ENCODE measurements around the gene KCTD21.
A peak's percentile ranks its signal among the peaks of the same experiment; 100 is the strongest.

KCTD21 gene

DNA sequence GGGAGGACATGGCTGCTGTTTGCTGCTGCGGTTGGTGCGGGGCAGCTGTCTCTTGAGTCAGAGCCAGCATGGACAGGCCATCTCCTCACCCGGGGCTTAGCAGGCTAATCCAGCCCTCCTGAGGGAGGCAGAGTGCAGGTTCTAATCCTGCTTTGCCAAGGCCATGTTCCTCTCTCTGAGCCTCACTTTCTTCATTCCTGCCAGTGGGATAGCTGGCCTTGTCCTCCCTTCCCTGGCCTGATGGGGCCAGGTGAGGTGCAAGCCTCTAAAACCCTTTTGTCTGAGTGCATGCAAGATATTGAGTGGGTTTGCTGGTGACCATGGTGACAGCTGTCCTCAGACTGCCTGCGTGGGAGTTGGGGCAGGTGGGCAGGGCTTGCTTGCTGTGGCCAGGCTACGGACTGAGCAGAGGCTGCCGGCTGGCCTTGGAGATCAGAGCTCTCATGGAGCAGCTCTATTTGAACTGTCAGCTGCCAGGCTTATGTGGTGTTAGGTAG is 3.8 kb upstream of the KCTD21 start:
- Histone ChIP-seq H3K9me3 (ENCODE audit: insufficient read depth, low read depth, low read length) (no peaks in the 10 kb centered on the region), H3K36me3 (ENCODE audit: insufficient read depth, low read length) (no peaks in the 10 kb centered on the region), H3K27me3 (ENCODE audit: insufficient read depth, low read length, poor library complexity, severe bottlenecking) (no peaks in the 10 kb centered on the region), H2AFZ (ENCODE audit: low read length) (no peak overlapping the region), H3F3A (ENCODE audit: low read depth) (no peaks in the 10 kb centered on the region), H3K4me3 (ENCODE audit: low read length, poor library complexity, severe bottlenecking) (no peak overlapping the region), H3K4me1 (ENCODE audit: insufficient read depth, low read length, poor library complexity, severe bottlenecking) (peaks cover 51% of the 10 kb centered on the region), H4K20me1 (ENCODE audit: insufficient read depth, low read length, poor library complexity, severe bottlenecking) (no peaks in the 10 kb centered on the region), H3K4me2 (ENCODE audit: low read depth, low read length, poor library complexity, severe bottlenecking) (peak overlapping the region; percentile 28), H3K79me2 (ENCODE audit: insufficient read depth, low read length) (peaks cover 18% of the 10 kb centered on the region; the same call in 1 of the 2 replicates), H3K9me2 (replicated peaks; ENCODE audit: low read depth, low read length) (no peaks in the 10 kb centered on the region), H3K9ac (ENCODE audit: low read depth, low read length, poor library complexity, severe bottlenecking) (no peak overlapping the region)
- TF ChIP-seq, protein P1, sequence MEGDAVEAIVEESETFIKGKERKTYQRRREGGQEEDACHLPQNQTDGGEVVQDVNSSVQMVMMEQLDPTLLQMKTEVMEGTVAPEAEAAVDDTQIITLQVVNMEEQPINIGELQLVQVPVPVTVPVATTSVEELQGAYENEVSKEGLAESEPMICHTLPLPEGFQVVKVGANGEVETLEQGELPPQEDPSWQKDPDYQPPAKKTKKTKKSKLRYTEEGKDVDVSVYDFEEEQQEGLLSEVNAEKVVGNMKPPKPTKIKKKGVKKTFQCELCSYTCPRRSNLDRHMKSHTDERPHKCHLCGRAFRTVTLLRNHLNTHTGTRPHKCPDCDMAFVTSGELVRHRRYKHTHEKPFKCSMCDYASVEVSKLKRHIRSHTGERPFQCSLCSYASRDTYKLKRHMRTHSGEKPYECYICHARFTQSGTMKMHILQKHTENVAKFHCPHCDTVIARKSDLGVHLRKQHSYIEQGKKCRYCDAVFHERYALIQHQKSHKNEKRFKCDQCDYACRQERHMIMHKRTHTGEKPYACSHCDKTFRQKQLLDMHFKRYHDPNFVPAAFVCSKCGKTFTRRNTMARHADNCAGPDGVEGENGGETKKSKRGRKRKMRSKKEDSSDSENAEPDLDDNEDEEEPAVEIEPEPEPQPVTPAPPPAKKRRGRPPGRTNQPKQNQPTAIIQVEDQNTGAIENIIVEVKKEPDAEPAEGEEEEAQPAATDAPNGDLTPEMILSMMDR (conservative IDR thresholded peaks at IDR 0.05; ENCODE audit: low read length): no peak
- TF ChIP-seq EZH2phosphoT487 (IDR thresholded peaks at IDR 0.05; ENCODE audit: borderline replicate concordance): no peak

DNA sequence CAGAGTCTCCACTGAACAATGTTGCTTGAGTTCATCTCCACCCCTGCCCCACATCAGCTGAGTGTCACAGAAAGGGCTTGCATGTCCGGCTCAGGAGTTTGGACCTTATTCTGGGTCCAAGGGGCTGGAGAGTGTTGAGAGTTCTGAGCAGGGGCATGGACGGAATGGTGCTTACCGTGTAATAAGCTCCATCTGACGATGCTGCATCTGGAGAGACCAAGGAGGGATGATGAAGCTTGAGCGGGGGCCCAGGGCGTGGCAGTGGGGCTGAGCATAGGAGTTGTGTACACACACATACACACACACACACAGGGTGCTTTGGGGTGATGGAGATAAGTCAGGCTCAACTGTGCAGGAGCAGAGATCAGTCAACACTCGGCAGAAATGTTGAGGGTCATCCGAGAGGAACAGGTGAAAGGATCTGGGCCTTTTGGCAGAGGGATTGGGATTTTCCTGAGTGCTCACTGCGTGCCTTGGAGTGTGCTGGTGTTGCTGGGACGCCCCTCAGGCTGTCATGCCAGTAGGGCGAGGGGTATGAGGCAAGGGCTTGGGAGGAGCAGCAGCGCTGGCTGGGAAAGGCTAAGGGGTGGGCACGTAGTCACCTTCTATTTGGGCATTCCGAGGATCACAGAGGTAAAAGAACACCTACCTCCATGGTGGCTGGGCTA is 2.6 kb upstream of the KCTD21 start:
- Histone ChIP-seq H3K27me3 (ENCODE audit: insufficient read depth, low read length, poor library complexity, severe bottlenecking) (no peaks in the 10 kb centered on the region), H3K4me1 (ENCODE audit: insufficient read depth, low read length, poor library complexity, severe bottlenecking) (peaks cover 53% of the 10 kb centered on the region), H3K4me2 (ENCODE audit: low read depth, low read length, poor library complexity, severe bottlenecking) (peak overlapping the region; percentile 92), H3K9ac (ENCODE audit: low read depth, low read length, poor library complexity, severe bottlenecking) (no peak overlapping the region), H3K9me3 (ENCODE audit: insufficient read depth, low read depth, low read length) (no peaks in the 10 kb centered on the region), H2AFZ (ENCODE audit: low read length) (no peak overlapping the region), H4K20me1 (ENCODE audit: insufficient read depth, low read length, poor library complexity, severe bottlenecking) (no peaks in the 10 kb centered on the region), H3K9me2 (replicated peaks; ENCODE audit: low read depth, low read length) (no peaks in the 10 kb centered on the region), H3K79me2 (ENCODE audit: insufficient read depth, low read length) (peaks cover 18% of the 10 kb centered on the region; the same call in 1 of the 2 replicates), H3K36me3 (ENCODE audit: insufficient read depth, low read length) (no peaks in the 10 kb centered on the region), H3F3A (ENCODE audit: low read depth) (no peaks in the 10 kb centered on the region), H3K4me3 (ENCODE audit: low read length, poor library complexity, severe bottlenecking) (no peak overlapping the region)
- TF ChIP-seq, protein P1 (conservative IDR thresholded peaks at IDR 0.05; ENCODE audit: low read length): no peak

DNA sequence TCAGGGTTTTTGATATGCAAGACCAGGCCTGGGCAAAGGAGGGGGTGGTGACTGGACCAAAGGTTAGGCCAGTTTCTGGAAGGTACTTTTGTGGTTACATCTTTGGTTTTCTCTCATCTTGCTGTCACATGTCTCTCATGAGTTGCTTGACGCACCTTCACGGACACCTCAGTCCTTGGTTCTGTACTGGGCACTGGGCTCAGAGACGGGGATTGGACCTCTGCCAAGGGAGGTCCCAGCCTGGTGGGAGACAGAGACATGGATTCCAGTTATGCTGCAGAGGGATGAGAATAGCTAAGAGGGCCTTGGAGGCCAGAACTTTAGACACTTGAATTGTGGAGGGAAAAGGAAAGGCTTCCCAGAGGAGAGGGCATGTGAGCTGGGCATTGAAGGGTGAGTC is 1.9 kb upstream of the KCTD21 start:
- Histone ChIP-seq H2AFZ (ENCODE audit: low read length) (no peak overlapping the region), H3F3A (ENCODE audit: low read depth) (no peaks in the 10 kb centered on the region), H3K27me3 (ENCODE audit: insufficient read depth, low read length, poor library complexity, severe bottlenecking) (no peaks in the 10 kb centered on the region), H3K9me3 (ENCODE audit: insufficient read depth, low read depth, low read length) (no peaks in the 10 kb centered on the region), H3K9ac (ENCODE audit: low read depth, low read length, poor library complexity, severe bottlenecking) (peak overlapping the region; percentile 75), H3K79me2 (ENCODE audit: insufficient read depth, low read length) (peaks cover 18% of the 10 kb centered on the region; the same call in 1 of the 2 replicates), H3K4me1 (ENCODE audit: insufficient read depth, low read length, poor library complexity, severe bottlenecking) (peaks cover 53% of the 10 kb centered on the region), H3K9me2 (replicated peaks; ENCODE audit: low read depth, low read length) (no peaks in the 10 kb centered on the region), H3K36me3 (ENCODE audit: insufficient read depth, low read length) (no peaks in the 10 kb centered on the region), H4K20me1 (ENCODE audit: insufficient read depth, low read length, poor library complexity, severe bottlenecking) (no peaks in the 10 kb centered on the region), H3K4me3 (ENCODE audit: low read length, poor library complexity, severe bottlenecking) (peak overlapping the region; percentile 87), H3K4me2 (ENCODE audit: low read depth, low read length, poor library complexity, severe bottlenecking) (peak overlapping the region; percentile 92)
- TF ChIP-seq EZH2phosphoT487 (IDR thresholded peaks at IDR 0.05; ENCODE audit: borderline replicate concordance): no peak
- TF ChIP-seq, protein P1 (conservative IDR thresholded peaks at IDR 0.05; ENCODE audit: low read length): no peak

Data from Loucy (cell line).